ENCODE results near the gene CLIP4. TPM values are rescaled to one million over a fixed set of nuclear protein-coding genes. Genes with fewer than 3 reads are reported as not detected.

Gene CLIP4
- total RNA-seq, 4 donors from 2014 or later: 45.4 to 84.0 (median 61.3) TPM

DNA sequence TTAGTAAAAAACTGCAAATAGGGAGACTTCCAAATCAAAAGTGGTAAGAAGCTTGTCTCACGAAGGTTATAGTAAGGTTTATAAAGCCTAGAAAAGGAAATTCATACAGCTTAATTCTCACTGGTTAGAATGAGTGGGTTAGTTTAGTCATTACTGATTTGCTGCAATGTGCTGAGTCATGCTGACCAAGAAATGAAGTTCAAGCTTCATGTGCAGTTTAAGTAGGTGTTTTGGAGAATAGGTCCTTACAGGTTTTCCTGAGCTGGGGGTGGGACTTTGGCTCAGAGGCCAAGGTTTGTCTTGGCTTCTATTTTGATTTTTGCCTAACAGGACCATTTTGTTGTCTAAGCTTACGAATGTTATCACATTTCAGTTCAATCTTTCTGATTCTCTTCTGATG, 15.1 kb downstream of the CLIP4 start:
- ATAC-seq (ENCODE audit: low FRiP score) (peak; percentile 91), DNase-seq (ENCODE audit: low spot score) (no peak)
- TF ChIP-seq CTCF (IDR thresholded peaks at IDR 0.05): no peak

DNA sequence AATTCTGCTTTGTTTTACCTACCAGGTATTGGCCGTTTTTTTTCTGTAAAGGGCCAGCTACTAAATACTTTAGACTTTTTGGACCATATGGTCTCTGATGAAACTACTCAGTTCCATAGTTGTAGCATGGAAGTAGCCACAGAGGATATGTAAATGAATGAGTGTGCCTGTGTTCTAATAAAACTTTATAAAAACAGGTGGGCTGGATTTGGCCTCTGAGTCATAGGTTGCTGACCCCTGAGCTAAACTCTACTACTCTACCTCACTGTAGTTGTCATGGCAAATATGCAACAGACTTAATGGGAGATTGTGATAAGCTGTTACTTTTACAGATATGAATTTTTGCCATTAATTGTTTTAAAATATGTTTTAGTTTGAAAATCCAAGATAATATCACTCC, 19.7 kb downstream of the CLIP4 start:
- no peak for DNase-seq (ENCODE audit: low spot score)
- no peak for TF ChIP-seq CTCF (IDR thresholded peaks at IDR 0.05)
- ATAC-seq (ENCODE audit: low FRiP score): no peak

GRCh38 chr2:29139152-29139551, 23.9 kb downstream of the CLIP4 start:
- ATAC-seq (ENCODE audit: low FRiP score) (no peak), DNase-seq (ENCODE audit: low spot score) (no peak)
- no peak for TF ChIP-seq CTCF (IDR thresholded peaks at IDR 0.05)

DNA sequence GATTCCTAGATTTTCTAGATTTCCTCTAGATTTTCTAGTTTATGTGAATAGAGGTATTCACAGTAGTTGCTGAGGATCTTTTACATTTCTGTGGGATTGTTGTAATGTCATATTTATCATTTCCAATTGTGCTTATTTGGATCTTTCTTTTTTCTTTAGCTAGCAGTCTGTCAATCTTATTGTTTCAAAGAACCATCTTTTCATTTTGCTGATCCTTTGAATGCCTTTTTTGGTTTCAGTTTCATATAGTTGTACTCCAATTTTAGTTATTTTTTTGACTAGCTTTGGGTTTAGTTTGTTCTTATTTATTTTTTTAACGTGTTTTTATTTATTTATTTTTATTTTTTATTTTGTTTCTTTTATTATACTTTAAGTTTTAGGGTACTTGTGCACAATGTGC, 24.5 kb downstream of the CLIP4 start:
- ATAC-seq (ENCODE audit: low FRiP score): no peak
- no peak for DNase-seq (ENCODE audit: low spot score)
- TF ChIP-seq CTCF (IDR thresholded peaks at IDR 0.05): no peak

GRCh38 chr2:29143657-29144056, 28.4 kb downstream of the CLIP4 start:
- DNase-seq (ENCODE audit: low spot score) (no peak), ATAC-seq (ENCODE audit: low FRiP score) (no peak)
- TF ChIP-seq CTCF (IDR thresholded peaks at IDR 0.05): no peak

- no peak for DNase-seq (ENCODE audit: low spot score)
- no peak for ATAC-seq (ENCODE audit: low FRiP score)
- TF ChIP-seq CTCF (IDR thresholded peaks at IDR 0.05): no peak
These were observed 31.0 kb downstream of the CLIP4 start for GRCh38 chr2:29146197-29146596.

DNA sequence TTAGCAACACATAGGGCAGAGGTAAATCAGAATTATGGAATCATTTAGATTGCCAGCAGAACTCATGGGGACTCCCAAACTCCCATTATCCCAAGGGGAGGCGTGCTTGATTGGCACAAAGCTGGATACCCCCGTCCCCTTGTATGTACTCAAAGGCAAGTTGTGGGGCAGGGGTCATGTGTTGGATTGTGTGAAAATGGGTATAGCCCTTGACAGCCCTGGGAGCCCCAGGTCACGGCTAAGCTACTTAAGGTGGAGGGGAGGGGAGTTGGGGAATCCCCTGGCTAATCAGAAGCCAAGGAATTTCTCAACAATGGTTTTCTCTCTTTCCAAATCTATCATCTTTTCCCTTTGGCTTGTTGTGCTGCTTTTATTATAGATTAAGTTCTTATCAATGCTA, 32.7 kb downstream of the CLIP4 start:
- no peak for DNase-seq (ENCODE audit: low spot score)
- no peak for TF ChIP-seq CTCF (IDR thresholded peaks at IDR 0.05)
- no peak for ATAC-seq (ENCODE audit: low FRiP score)
